Adrenal gland (tissue), 12 donors: Measurements from ENCODE around the gene MACROD2. TPM values are rescaled to one million over a fixed set of nuclear protein-coding genes. Genes with fewer than 3 reads are reported as not detected.

Source experiments
- DNase-seq, 7 donors: peaks; one replicate each; pipeline ENCODE4 v3.0.0-alpha.2; 2019 to 2020
- H3K27ac ChIP-seq, 5 donors: fragments of 200-600 bp; sonication (generic) in 4 of 5; 1 replicate in 3 of 5; 2 replicates in 2 of 5; pipeline versions ENCODE4 v1.5.1 to v1.8.0; 2016 to 2020; ENCODE audit warnings: mild to moderate bottlenecking in 1 of 5
- H3K27me3 ChIP-seq: fragments of 200-600 bp; 2 replicates; pipeline ENCODE4 v1.8.0; 2021
- H3K36me3 ChIP-seq, 2 donors: fragments of 200-600 bp; replicated peaks in 1 of 2; 1 replicate in 1 of 2; 2 replicates in 1 of 2; pipeline versions ENCODE4 v1.5.1 to v1.8.0; 2018 to 2022
- H3K4me1 ChIP-seq, 2 donors: fragments of 200-600 bp; replicated peaks in 1 of 2; 1 replicate in 1 of 2; 2 replicates in 1 of 2; pipeline versions ENCODE4 v1.5.1 to v1.8.0; 2018 to 2021
- H3K4me3 ChIP-seq, 4 donors: fragments of 200-600 bp; sonication (generic) in 3 of 4; one replicate each; pipeline ENCODE4 v1.5.1; 2016 to 2018
- H3K9me3 ChIP-seq, 3 donors: fragments of 200-600 bp; sonication (generic) in 1 of 3; replicated peaks in 1 of 3; 1 replicate in 2 of 3; 2 replicates in 1 of 3; pipeline versions ENCODE4 v1.5.1 to v1.8.0; 2016 to 2021
- POLR2A ChIP-seq, 2 donors: fragments of 450-650 bp; IDR thresholded peaks; one replicate each; pipeline ENCODE4 v1.6.1; 2017; ENCODE audit warnings: antibody characterized with exemption in 2 of 2, mild to moderate bottlenecking in 2 of 2, moderate library complexity in 1 of 2
- WGBS, 4 donors: extraction: QIAGEN DNeasy Blood & Tissue Kit in 2 of 4; methylation state at CpG; one replicate each; pipeline versions ENCODE4 v1.1.5 to v1.1.7; 2013 to 2017; 5-methylcytosine and 5-hydroxymethylcytosine counted together
- intact Hi-C, 2 donors: fragments of 100-400 bp; cut with DNase I; formaldehyde crosslinking; loops; one replicate each; pipeline versions ENCODE4 v1.14.1 to v1.15.0; 2022 to 2023
- polyA plus RNA-seq, 3 donors: library from polyadenylated mRNA; stranded (reverse); fragments of 200-250 nt in 2 of 3; fragments of 350-450 nt in 1 of 3; fragmentation: Illumina TruSeq in 1 of 3; extraction: RNeasy Lipid Tissue Mini Kit (QIAGEN cat#74804) in 1 of 3; gene quantifications; one replicate each; pipeline ENCODE4 v1.2.3, GENCODE V29; 2013 to 2014
- total RNA-seq, 9 donors: library from RNA; depleted of rRNA in 4 of 9; stranded (reverse); fragments of >200 nt in 4 of 9; fragments of 120-200 nt in 1 of 9; fragmentation: NEBNext Ultra II Directional in 1 of 9; extraction: Animal tissue kit (Norgen Biotek cat#: 25700) in 1 of 9; gene quantifications; one replicate each; pipeline versions ENCODE4 v1.1.0 to v1.2.4, GENCODE V29; 2013 to 2023
- TF ChIP-seq, protein P1 (sequence below), 6 experiments: fragments of 450-650 bp in 4 of 6; fragments of 200-600 bp in 2 of 6; sonication (generic) in 1 of 6; IDR thresholded peaks; 1 replicate in 5 of 6; 2 replicates in 1 of 6; pipeline versions ENCODE4 v1.5.1 to v1.8.0; 2016 to 2021; ENCODE audit warnings: antibody characterized with exemption in 6 of 6, mild to moderate bottlenecking in 2 of 6, moderate library complexity in 1 of 6
- donor health status: healthy with polysubstance abuse.
- donor health status: Bipolar disorder and iron deficiency.
- donor health status: DM: yes; HTN: yes; CAD: no.
- donor health status: DM: no; HTN: no; CAD: no.
- donor health status: DM: no; HTN: no; CAD: no.
- donor health status: DM: yes; HTN: yes; CAD: no.

Gene MACROD2
- total and polyA plus RNA-seq, 12 donors: 1.1 to 21.2 (median 6.4) TPM

DNA sequence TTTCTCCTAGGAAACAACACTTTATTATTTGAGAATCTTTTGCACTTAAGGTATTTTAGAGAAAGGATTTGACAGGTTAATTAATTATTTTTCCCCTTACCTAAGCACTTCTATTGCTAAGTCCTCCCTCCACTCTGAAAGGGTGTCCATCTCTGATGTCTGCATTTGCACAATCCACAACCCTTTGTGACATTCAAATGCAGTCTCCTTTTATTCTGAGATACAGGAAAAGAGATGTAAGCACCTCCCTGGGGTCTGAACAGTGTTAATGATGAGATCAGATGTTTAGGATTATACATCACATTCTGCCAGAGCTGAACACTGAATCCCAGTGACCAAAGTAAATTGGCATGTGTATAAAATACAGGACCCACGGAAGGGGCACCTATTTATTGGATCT is 1206.3 kb downstream of the MACROD2 start:
- no peaks in the 10 kb centered on the region for H3K36me3 ChIP-seq
- DNase-seq: no peak
- no peak overlapping the region for H3K27ac ChIP-seq
- intact Hi-C loops: no loop called here
- H3K4me3 ChIP-seq: no peak overlapping the region
- H3K4me1 ChIP-seq: no peaks in the 10 kb centered on the region
- no peaks in the 10 kb centered on the region for H3K27me3 ChIP-seq
- H3K9me3 ChIP-seq: no peaks in the 10 kb centered on the region
- 65 to 88% (median 73%) methylated on average over 1 of the region's 1 CpG for WGBS, 4 donors
- TF ChIP-seq, protein P1, sequence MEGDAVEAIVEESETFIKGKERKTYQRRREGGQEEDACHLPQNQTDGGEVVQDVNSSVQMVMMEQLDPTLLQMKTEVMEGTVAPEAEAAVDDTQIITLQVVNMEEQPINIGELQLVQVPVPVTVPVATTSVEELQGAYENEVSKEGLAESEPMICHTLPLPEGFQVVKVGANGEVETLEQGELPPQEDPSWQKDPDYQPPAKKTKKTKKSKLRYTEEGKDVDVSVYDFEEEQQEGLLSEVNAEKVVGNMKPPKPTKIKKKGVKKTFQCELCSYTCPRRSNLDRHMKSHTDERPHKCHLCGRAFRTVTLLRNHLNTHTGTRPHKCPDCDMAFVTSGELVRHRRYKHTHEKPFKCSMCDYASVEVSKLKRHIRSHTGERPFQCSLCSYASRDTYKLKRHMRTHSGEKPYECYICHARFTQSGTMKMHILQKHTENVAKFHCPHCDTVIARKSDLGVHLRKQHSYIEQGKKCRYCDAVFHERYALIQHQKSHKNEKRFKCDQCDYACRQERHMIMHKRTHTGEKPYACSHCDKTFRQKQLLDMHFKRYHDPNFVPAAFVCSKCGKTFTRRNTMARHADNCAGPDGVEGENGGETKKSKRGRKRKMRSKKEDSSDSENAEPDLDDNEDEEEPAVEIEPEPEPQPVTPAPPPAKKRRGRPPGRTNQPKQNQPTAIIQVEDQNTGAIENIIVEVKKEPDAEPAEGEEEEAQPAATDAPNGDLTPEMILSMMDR (IDR thresholded peaks at IDR 0.05): no peak
- TF ChIP-seq POLR2A (IDR thresholded peaks at IDR 0.05): no peak

DNA sequence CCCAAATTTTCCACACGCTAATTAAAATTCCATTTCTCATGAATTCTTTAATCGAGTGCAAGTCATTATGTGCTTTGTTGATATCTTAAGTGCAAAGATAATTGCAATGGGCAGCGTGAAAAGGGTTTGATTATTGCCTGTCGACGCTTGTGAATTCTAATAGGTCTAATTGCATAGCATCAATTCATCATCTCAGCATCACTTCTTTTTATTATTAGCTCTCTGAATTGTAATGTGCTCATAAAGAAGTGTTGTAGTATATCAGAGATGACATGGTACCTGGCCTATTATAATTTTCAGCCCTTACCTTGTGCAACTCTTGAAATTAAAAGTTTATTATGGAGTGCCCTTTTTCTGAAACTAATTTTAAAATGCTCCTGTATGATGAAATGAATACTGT is 1208.9 kb downstream of the MACROD2 start:
- H3K27ac ChIP-seq: no peak overlapping the region
- H3K4me1 ChIP-seq: no peaks in the 10 kb centered on the region
- H3K9me3 ChIP-seq: no peaks in the 10 kb centered on the region
- WGBS, 4 donors: 91 to 97% (median 95%) methylated on average over 5 of the region's 5 CpGs
- TF ChIP-seq POLR2A (IDR thresholded peaks at IDR 0.05): no peak
- TF ChIP-seq, protein P1 (IDR thresholded peaks at IDR 0.05): no peak
- no peaks in the 10 kb centered on the region for H3K36me3 ChIP-seq
- intact Hi-C loops: no loop called here
- no peak for DNase-seq
- H3K27me3 ChIP-seq: no peaks in the 10 kb centered on the region
- H3K4me3 ChIP-seq: no peak overlapping the region

DNA sequence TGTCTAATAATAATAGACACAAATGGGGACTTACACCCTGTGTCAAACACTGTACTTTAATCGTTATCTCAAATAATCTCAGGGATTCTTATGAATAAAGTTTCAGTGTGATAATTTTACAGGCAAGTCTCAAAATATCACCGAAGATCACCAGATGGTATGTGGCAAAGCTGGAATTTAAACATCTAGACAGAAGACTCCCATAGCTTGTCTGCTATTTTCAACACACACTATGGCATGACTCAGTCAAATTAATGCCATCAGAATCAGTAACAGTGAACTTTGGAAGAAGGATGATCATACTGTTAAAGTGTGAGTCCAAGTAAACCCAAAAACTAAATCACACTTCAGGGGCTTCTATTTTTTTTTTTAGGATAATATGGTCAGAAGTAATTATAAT is 1209.7 kb downstream of the MACROD2 start:
- intact Hi-C loops: no loop called here
- TF ChIP-seq, protein P1 (IDR thresholded peaks at IDR 0.05): no peak
- no peak for TF ChIP-seq POLR2A (IDR thresholded peaks at IDR 0.05)
- no peak for DNase-seq
- 86 to 95% (median 91%) methylated on average over 2 of the region's 2 CpGs for WGBS, 4 donors
- no peaks in the 10 kb centered on the region for H3K36me3 ChIP-seq
- no peak overlapping the region for H3K4me3 ChIP-seq
- no peaks in the 10 kb centered on the region for H3K27me3 ChIP-seq
- H3K4me1 ChIP-seq: no peaks in the 10 kb centered on the region
- H3K27ac ChIP-seq: no peak overlapping the region
- H3K9me3 ChIP-seq: no peaks in the 10 kb centered on the region

DNA sequence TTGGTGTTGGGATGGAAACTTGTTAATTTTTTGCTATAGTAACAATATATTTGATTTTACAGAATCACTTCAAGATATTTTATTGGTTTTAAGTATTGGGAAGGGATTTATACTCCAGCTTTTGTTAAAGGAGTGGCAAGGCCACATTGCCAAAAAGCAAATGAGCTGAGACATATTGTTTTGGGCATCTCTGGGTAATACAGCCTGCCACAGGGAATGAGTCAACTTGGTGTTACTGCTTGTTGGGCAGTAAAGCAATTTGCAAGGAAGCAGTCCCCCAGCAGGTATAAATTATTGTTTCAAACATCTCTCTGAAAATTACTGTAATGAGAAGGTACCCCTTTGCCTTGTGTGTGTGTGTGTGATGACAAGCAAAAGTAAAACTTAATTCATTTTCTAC is 1210.4 kb downstream of the MACROD2 start:
- Histone ChIP-seq H3K4me1 (no peaks in the 10 kb centered on the region), H3K36me3 (no peaks in the 10 kb centered on the region), H3K27ac (no peak overlapping the region), H3K4me3 (no peak overlapping the region), H3K27me3 (no peaks in the 10 kb centered on the region), H3K9me3 (no peaks in the 10 kb centered on the region)
- TF ChIP-seq, protein P1 (IDR thresholded peaks at IDR 0.05): no peak
- TF ChIP-seq POLR2A (IDR thresholded peaks at IDR 0.05): no peak
- intact Hi-C loops: no loop called here
- no peak for DNase-seq
